Liver (tissue), 9 donors: ENCODE results near the gene ANK3. TPM values are rescaled to one million over a fixed set of nuclear protein-coding genes. Genes with fewer than 3 reads are reported as not detected.

Source experiments
- DNase-seq: peaks from one replicate; pipeline ENCODE4 v3.0.0-alpha.2; 2017; ENCODE audit warnings: low spot score
- H3K27ac ChIP-seq, 2 donors: one replicate each; pipeline ENCODE4 v1.7.0; 2013; ENCODE audit warnings: inconsistent platforms in 2 of 2, low read length in 2 of 2, control low read depth in 1 of 2, low read depth in 1 of 2, mild to moderate bottlenecking in 1 of 2
- H3K27me3 ChIP-seq, 4 donors: one replicate each; pipeline versions ENCODE4 v1.6.1 to v1.7.0; 2013; ENCODE audit warnings: low read length in 3 of 4, inconsistent platforms in 1 of 4, mild to moderate bottlenecking in 1 of 4, moderate library complexity in 1 of 4; ENCODE audit not compliant: control insufficient read depth in 4 of 4, insufficient read depth in 4 of 4
- H3K36me3 ChIP-seq, 4 donors: one replicate each; pipeline versions ENCODE4 v1.6.1 to v1.7.0; 2013; ENCODE audit warnings: low read length in 3 of 4, mild to moderate bottlenecking in 3 of 4, low read depth in 1 of 4, moderate library complexity in 1 of 4; ENCODE audit not compliant: control insufficient read depth in 4 of 4, insufficient read depth in 3 of 4
- H3K4me1 ChIP-seq, 4 donors: one replicate each; pipeline versions ENCODE4 v1.6.1 to v1.7.0; 2013; ENCODE audit warnings: low read length in 3 of 4, mild to moderate bottlenecking in 3 of 4, moderate library complexity in 1 of 4; ENCODE audit not compliant: control insufficient read depth in 4 of 4, insufficient read depth in 4 of 4
- H3K4me3 ChIP-seq, 3 donors: one replicate each; pipeline versions ENCODE4 v1.6.1 to v1.7.0; 2013; ENCODE audit warnings: low read length in 3 of 3, control low read depth in 1 of 3, low read depth in 1 of 3, mild to moderate bottlenecking in 1 of 3
- H3K9ac ChIP-seq, 2 donors: one replicate each; pipeline ENCODE4 v1.7.0; 2013; ENCODE audit warnings: low read length in 2 of 2, mild to moderate bottlenecking in 2 of 2, moderate library complexity in 2 of 2, control low read depth in 1 of 2, low read depth in 1 of 2
- H3K9me3 ChIP-seq, 4 donors: one replicate each; pipeline versions ENCODE4 v1.6.1 to v1.7.0; 2013; ENCODE audit warnings: low read length in 3 of 4; ENCODE audit not compliant: control insufficient read depth in 4 of 4
- CTCF ChIP-seq: fragments of 150-350 bp; IDR thresholded peaks from 2 replicates; pipeline ENCODE4 v1.5.1; 2017; ENCODE audit warnings: improper control_type of control experiment, low read depth, low read length; ENCODE audit not compliant: missing input control
- EGR1 ChIP-seq, 2 donors: IDR thresholded peaks; 2 replicates each; pipeline ENCODE4 v1.6.1; 2016 to 2018; ENCODE audit warnings: antibody characterized with exemption in 2 of 2, low read depth in 2 of 2
- FOXA1 ChIP-seq: IDR thresholded peaks from 2 replicates; pipeline ENCODE4 v1.6.1; 2016; ENCODE audit warnings: antibody characterized with exemption
- FOXA2 ChIP-seq: IDR thresholded peaks from 2 replicates; pipeline ENCODE4 v1.6.1; 2016; ENCODE audit warnings: antibody characterized with exemption
- GABPA ChIP-seq, 2 donors: IDR thresholded peaks in 1 of 2; conservative IDR thresholded peaks in 1 of 2; 2 replicates each; pipeline ENCODE4 v1.6.1; 2016; ENCODE audit warnings: antibody characterized with exemption in 2 of 2, mild to moderate bottlenecking in 1 of 2, moderate library complexity in 1 of 2
- HNF4A ChIP-seq, 2 donors: conservative IDR thresholded peaks; 2 replicates each; pipeline ENCODE4 v1.6.1; 2016; ENCODE audit warnings: antibody characterized with exemption in 2 of 2, mild to moderate bottlenecking in 2 of 2
- HNF4G ChIP-seq: IDR thresholded peaks from 2 replicates; pipeline ENCODE4 v1.6.1; 2016; ENCODE audit warnings: antibody characterized with exemption
- NR2F2 ChIP-seq: IDR thresholded peaks from 2 replicates; pipeline ENCODE4 v1.6.1; 2016; ENCODE audit warnings: antibody characterized with exemption
- RAD21 ChIP-seq, 2 donors: IDR thresholded peaks; 2 replicates each; pipeline ENCODE4 v1.6.1; 2016; ENCODE audit warnings: antibody characterized with exemption in 2 of 2, mild to moderate bottlenecking in 2 of 2
- REST ChIP-seq: IDR thresholded peaks from 2 replicates; pipeline ENCODE4 v1.6.1; 2016; ENCODE audit warnings: antibody characterized with exemption, mild to moderate bottlenecking
- RXRA ChIP-seq, 2 donors: IDR thresholded peaks; 2 replicates each; pipeline ENCODE4 v1.6.1; 2017 to 2018; ENCODE audit warnings: antibody characterized with exemption in 2 of 2, mild to moderate bottlenecking in 1 of 2
- SP1 ChIP-seq: IDR thresholded peaks from 2 replicates; pipeline ENCODE4 v1.6.1; 2018; ENCODE audit warnings: antibody characterized with exemption, mild to moderate bottlenecking
- TAF1 ChIP-seq: conservative IDR thresholded peaks from 2 replicates; pipeline ENCODE4 v1.6.1; 2016; ENCODE audit warnings: antibody characterized with exemption, mild to moderate bottlenecking
- YY1 ChIP-seq: IDR thresholded peaks from 2 replicates; pipeline ENCODE4 v1.6.1; 2016; ENCODE audit warnings: antibody characterized with exemption, mild to moderate bottlenecking
- ZBTB33 ChIP-seq: IDR thresholded peaks from 2 replicates; pipeline ENCODE4 v1.6.1; 2016; ENCODE audit warnings: antibody characterized with exemption
- WGBS: extraction: QIAGEN DNeasy Blood & Tissue Kit; methylation state at CpG from one replicate; pipeline ENCODE4 v1.1.7; 2013; 5-methylcytosine and 5-hydroxymethylcytosine counted together
- polyA plus RNA-seq, 2 donors: library from polyadenylated mRNA; stranded (reverse) in 1 of 2; unstranded in 1 of 2; fragments of 200-250 nt in 1 of 2; fragments of >200 nt in 1 of 2; fragmentation: Nextera tagmentation in 1 of 2; extraction: Ambion mirVana in 1 of 2; gene quantifications; one replicate each; pipeline versions ENCODE4 v1.2.1 to v1.2.3, GENCODE V29; 2013 to 2015
- total RNA-seq, 2 donors: library from RNA; depleted of rRNA; stranded (reverse); fragments of >200 nt; gene quantifications; one replicate each; pipeline ENCODE4 v1.2.3, GENCODE V29; 2014
- TF ChIP-seq, protein P1 (sequence below): IDR thresholded peaks from 2 replicates; pipeline ENCODE4 v1.6.1; 2016; ENCODE audit warnings: antibody characterized with exemption
- TF ChIP-seq, protein P2 (sequence below): IDR thresholded peaks from 2 replicates; pipeline ENCODE4 v1.6.1; 2016; ENCODE audit warnings: antibody characterized with exemption
- donor health status: healthy.
- donor health status: healthy.
- donor health status: healthy.
- donor health status: healthy.
- donor health status: healthy.

Gene ANK3
- total and polyA plus RNA-seq, 4 donors, result 5.7 to 30.0 (median 9.7) TPM

GRCh38 chr10:60423920-60424319, 34.2 kb upstream of the ANK3 start:
- no peak for DNase-seq
- TF ChIP-seq FOXA1, result no peak
- TF ChIP-seq CTCF, result no peak
- TF ChIP-seq SP1, result no peak
- TF ChIP-seq EGR1 (IDR thresholded peaks at IDR 0.05; ENCODE audit: low read depth in 2 of 2), result no peak
- TF ChIP-seq RXRA (IDR thresholded peaks at IDR 0.05), result no peak
- no peak for TF ChIP-seq ZBTB33
- no peak for TF ChIP-seq HNF4G
- no peak for TF ChIP-seq YY1
- TF ChIP-seq RAD21 (IDR thresholded peaks at IDR 0.05), result no peak
- no peak for TF ChIP-seq HNF4A (conservative IDR thresholded peaks at IDR 0.05)
- TF ChIP-seq TAF1, result no peak
- TF ChIP-seq, protein P1, sequence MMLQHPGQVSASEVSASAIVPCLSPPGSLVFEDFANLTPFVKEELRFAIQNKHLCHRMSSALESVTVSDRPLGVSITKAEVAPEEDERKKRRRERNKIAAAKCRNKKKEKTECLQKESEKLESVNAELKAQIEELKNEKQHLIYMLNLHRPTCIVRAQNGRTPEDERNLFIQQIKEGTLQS, result no peak
- TF ChIP-seq REST, result no peak
- no peak for TF ChIP-seq NR2F2
- no peak for TF ChIP-seq GABPA (IDR thresholded peaks at IDR 0.05 in 1 of 2, conservative IDR thresholded peaks at IDR 0.05 in 1 of 2)
- TF ChIP-seq, protein P2, sequence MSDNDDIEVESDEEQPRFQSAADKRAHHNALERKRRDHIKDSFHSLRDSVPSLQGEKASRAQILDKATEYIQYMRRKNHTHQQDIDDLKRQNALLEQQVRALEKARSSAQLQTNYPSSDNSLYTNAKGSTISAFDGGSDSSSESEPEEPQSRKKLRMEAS, result no peak
- Histone ChIP-seq H3K27ac (no peak overlapping the region), H3K9me3 (no peaks in the 10 kb centered on the region), H3K9ac (no peak overlapping the region), H3K4me3 (no peak overlapping the region), H3K36me3 (no peaks in the 10 kb centered on the region), H3K4me1 (peaks cover 0 to 27% (median 12%) of the 10 kb centered on the region in 4 donors), H3K27me3 (no peaks in the 10 kb centered on the region)
- WGBS, result 91% methylated on average over 1 of the region's 1 CpG

- Histone ChIP-seq H3K36me3 (no peaks in the 10 kb centered on the region), H3K4me3 (no peak overlapping the region), H3K27ac (peak overlapping the region; percentile 61 to 65), H3K27me3 (no peaks in the 10 kb centered on the region), H3K4me1 (peaks cover 0 to 27% (median 12%) of the 10 kb centered on the region in 4 donors), H3K9me3 (no peaks in the 10 kb centered on the region), H3K9ac (peak overlapping the region in 1 of 2 donors; percentile 84)
- DNase-seq, result no peak
- 35% methylated on average over 5 of the region's 5 CpGs for WGBS
- TF ChIP-seq, protein P2, result peak; percentile 54
- TF ChIP-seq FOXA2 (peak; percentile 95), HNF4A (conservative IDR thresholded peaks at IDR 0.05) (peak; percentile 97 to 99), YY1 (peak; percentile 59), TAF1 (no peak), REST (peak; percentile 68), CTCF (no peak), NR2F2 (peak; percentile 87)
- TF ChIP-seq, protein P1, result peak; percentile 68
Observed at GRCh38 chr10:60422809-60423208, 33.1 kb upstream of the ANK3 start.
